ENCODE measurements around the gene TTBK1. TPM values are rescaled to one million over a fixed set of nuclear protein-coding genes. Genes with fewer than 3 reads are reported as not detected.

TTBK1 gene
- total RNA-seq, 4 donors from 2014 or later = 0.13 TPM; not detected in 3

GRCh38 chr6:43303751-43304331 lies 60.6 kb downstream of the TTBK1 start:
- intact Hi-C loops (cut with DNase I) = no loop called here
- Histone ChIP-seq H3K27me3 (peaks cover 0 to 36% (median under 1%) of the 10 kb centered on the region in 4 donors), H3K4me3 (no peak overlapping the region), H3K9me3 (no peaks in the 10 kb centered on the region), H3K36me3 (no peaks in the 10 kb centered on the region), H3K4me1 (peaks cover 6 to 11% (median 7%) of the 10 kb centered on the region in 3 donors), H3K27ac (no peak overlapping the region)
- DNase-seq = no peak
- TF ChIP-seq POLR2A (IDR thresholded peaks at IDR 0.05) = no peak
- TF ChIP-seq, protein P1, sequence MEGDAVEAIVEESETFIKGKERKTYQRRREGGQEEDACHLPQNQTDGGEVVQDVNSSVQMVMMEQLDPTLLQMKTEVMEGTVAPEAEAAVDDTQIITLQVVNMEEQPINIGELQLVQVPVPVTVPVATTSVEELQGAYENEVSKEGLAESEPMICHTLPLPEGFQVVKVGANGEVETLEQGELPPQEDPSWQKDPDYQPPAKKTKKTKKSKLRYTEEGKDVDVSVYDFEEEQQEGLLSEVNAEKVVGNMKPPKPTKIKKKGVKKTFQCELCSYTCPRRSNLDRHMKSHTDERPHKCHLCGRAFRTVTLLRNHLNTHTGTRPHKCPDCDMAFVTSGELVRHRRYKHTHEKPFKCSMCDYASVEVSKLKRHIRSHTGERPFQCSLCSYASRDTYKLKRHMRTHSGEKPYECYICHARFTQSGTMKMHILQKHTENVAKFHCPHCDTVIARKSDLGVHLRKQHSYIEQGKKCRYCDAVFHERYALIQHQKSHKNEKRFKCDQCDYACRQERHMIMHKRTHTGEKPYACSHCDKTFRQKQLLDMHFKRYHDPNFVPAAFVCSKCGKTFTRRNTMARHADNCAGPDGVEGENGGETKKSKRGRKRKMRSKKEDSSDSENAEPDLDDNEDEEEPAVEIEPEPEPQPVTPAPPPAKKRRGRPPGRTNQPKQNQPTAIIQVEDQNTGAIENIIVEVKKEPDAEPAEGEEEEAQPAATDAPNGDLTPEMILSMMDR (IDR thresholded peaks at IDR 0.05) = no peak
- WGBS, 2 donors = 38 to 40% methylated on average over 1 of the region's 8 CpGs

DNA sequence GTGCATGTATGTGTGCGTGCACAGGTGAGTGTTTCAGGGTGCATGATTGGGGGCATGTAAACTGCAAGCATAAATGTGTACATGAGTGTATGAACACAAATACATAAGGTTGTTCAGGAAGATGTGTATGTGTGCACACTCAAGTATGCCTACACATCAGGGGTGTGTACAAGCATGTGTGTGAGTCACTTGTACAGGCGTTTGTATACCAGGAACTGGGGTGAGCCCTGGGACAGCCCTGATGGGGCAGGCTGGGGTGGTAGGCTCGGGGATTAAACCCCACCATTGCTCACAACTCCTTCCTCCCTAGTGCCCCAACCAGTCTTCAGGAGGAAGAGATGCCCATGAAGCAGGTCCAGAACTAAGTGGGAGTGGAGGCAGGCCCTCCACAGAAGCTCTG lies 61.1 kb downstream of the TTBK1 start:
- DNase-seq = no peak
- Histone ChIP-seq H3K9me3 (no peaks in the 10 kb centered on the region), H3K4me3 (no peak overlapping the region), H3K27me3 (peaks cover 0 to 33% (median 0%) of the 10 kb centered on the region in 4 donors), H3K36me3 (no peaks in the 10 kb centered on the region), H3K27ac (no peak overlapping the region), H3K4me1 (peaks cover 6 to 16% (median 9%) of the 10 kb centered on the region in 3 donors)
- intact Hi-C loops (cut with DNase I) = no loop called here
- TF ChIP-seq, protein P1 (IDR thresholded peaks at IDR 0.05) = no peak
- no peak for TF ChIP-seq POLR2A (IDR thresholded peaks at IDR 0.05)
- 54 to 71% methylated on average over 3 of the region's 3 CpGs for WGBS, 2 donors

GRCh38 chr6:43304882-43305281 lies 61.6 kb downstream of the TTBK1 start:
- Histone ChIP-seq H3K4me1 (peaks cover 6 to 16% (median 9%) of the 10 kb centered on the region in 3 donors), H3K36me3 (no peaks in the 10 kb centered on the region), H3K9me3 (no peaks in the 10 kb centered on the region), H3K27me3 (peaks cover 0 to 28% (median 0%) of the 10 kb centered on the region in 4 donors), H3K27ac (no peak overlapping the region), H3K4me3 (no peak overlapping the region)
- no peak for DNase-seq
- intact Hi-C loops (cut with DNase I) = no loop called here
- WGBS, 2 donors = no CpG with 5 or more reads among the region's 2 CpGs
- TF ChIP-seq, protein P1 (IDR thresholded peaks at IDR 0.05) = no peak
- no peak for TF ChIP-seq POLR2A (IDR thresholded peaks at IDR 0.05)

DNA sequence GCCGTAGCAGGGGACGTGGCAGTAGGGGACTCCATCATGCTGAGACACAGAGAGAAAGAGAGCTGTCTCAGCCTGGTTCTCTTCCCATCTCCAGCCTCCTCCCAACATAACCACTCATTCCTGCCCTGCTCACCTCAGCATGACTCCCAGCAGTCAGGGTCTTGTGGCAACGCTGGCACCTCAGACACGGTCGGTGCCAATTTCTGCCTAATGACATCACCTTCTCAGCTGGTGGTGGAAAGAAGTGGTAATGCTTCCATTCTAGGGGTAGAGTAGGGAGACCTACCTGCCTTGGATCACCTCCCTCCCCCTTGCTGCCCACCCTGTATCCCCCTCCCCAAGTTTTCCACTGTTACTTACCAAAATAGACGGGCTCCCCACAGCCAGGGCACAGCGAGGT lies 62.8 kb downstream of the TTBK1 start:
- no peak for DNase-seq
- no peak for TF ChIP-seq POLR2A (IDR thresholded peaks at IDR 0.05)
- TF ChIP-seq, protein P1 (IDR thresholded peaks at IDR 0.05) = no peak
- WGBS, 2 donors = 93 to 96% methylated on average over 3 to 6 of the region's 7 CpGs
- intact Hi-C loops (cut with DNase I) = no loop called here
- no peaks in the 10 kb centered on the region for H3K36me3 ChIP-seq
- H3K9me3 ChIP-seq = no peaks in the 10 kb centered on the region
- H3K27ac ChIP-seq = no peak overlapping the region
- H3K4me1 ChIP-seq = peaks cover 6 to 16% (median 9%) of the 10 kb centered on the region in 3 donors
- H3K27me3 ChIP-seq = peaks cover 0 to 16% (median 0%) of the 10 kb centered on the region in 4 donors
- no peak overlapping the region for H3K4me3 ChIP-seq

DNA sequence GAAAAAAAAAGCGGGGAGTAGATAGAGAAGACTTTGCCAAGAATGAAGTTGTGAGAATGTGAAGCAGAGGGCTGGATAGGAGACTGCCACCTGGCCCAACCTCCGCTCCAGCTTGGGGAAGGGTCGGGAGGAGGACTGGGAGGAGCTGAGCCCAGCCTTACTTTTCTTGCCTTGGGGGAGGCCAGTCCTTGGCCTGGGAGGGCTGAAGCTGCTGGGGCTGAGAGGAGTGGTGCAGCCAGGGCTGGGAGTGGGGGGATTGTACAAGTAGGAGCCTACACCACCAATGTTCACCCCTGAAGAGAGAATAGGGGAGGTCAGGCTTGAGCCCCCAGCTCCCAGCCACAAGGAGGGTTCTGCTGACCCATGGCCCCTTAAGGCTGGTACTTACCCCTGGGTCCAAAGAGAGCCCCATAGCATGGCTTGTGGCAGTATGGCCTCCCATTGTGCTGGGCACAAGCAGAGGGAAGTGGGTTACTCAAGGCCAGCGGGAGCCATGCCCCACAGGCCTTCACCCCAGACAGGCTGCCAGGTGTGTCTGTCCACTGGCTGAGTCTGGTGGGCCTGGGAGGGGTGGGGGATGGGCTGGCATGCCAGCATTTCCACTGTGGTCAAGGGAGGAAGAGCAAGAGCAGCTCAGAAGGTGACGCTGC lies 64.3 kb downstream of the TTBK1 start:
- TF ChIP-seq, protein P1 (IDR thresholded peaks at IDR 0.05) = no peak
- no peak for TF ChIP-seq POLR2A (IDR thresholded peaks at IDR 0.05)
- 84 to 89% methylated on average over 3 to 5 of the region's 5 CpGs for WGBS, 2 donors
- no peak for DNase-seq
- Histone ChIP-seq H3K27me3 (peaks cover 0 to 11% (median 0%) of the 10 kb centered on the region in 4 donors), H3K27ac (no peak overlapping the region), H3K4me3 (no peak overlapping the region), H3K36me3 (no peaks in the 10 kb centered on the region), H3K4me1 (peaks cover 6 to 16% (median 9%) of the 10 kb centered on the region in 3 donors), H3K9me3 (no peaks in the 10 kb centered on the region)
- intact Hi-C loops (cut with DNase I) = no loop called here
